ENCODE data around the gene PDZD7. TPM values are rescaled to one million over a fixed set of nuclear protein-coding genes. Genes with fewer than 3 reads are reported as not detected.
A peak's percentile ranks its signal among the peaks of the same experiment; 100 is the strongest.

The PDZD7 gene
- total RNA-seq, 6 experiments from 2014 or later: 1.1 to 1.9 (median 1.2) TPM

DNA sequence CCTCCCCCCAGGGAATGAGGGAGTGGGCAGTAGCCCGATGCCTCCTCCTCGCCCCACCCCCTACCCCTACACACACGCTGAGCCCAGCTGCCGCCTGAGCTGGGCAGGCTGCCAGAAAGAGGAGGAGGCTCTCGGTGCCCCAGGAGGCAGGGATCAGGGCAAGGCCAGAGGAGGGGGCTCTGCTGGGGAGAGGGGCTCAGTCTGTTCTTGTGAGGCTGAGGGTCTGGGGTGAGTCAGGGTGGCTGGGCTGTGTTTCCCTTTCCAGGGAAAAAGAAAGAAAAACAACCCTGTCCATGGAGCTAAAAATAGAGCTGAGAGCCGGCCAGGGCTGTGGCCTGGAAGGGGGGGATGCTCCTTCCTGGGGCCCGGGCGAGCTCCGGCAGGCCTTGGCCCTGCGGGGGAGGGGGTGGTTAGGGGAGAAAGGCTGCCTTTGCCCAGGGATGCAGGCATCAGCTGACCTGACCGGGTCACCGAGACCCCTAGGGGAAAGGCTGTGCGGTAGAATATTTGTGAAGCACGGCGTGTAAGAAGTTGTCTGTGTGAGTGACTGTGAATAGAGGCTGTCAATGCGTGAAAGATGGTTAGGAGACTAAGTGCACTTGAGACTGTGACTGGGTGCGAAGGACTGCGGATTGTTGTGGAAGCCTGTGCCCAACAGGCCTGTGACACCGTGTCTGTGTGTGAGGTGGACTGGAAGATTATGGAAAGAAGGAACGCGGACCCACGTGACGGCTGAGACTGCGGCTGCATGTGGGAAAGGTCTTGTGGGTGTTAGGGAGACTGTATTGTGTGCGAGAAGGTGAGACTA is 32.5 kb downstream of the PDZD7 start:
- peak; percentile 67 for DNase-seq
- TF ChIP-seq, protein P1, sequence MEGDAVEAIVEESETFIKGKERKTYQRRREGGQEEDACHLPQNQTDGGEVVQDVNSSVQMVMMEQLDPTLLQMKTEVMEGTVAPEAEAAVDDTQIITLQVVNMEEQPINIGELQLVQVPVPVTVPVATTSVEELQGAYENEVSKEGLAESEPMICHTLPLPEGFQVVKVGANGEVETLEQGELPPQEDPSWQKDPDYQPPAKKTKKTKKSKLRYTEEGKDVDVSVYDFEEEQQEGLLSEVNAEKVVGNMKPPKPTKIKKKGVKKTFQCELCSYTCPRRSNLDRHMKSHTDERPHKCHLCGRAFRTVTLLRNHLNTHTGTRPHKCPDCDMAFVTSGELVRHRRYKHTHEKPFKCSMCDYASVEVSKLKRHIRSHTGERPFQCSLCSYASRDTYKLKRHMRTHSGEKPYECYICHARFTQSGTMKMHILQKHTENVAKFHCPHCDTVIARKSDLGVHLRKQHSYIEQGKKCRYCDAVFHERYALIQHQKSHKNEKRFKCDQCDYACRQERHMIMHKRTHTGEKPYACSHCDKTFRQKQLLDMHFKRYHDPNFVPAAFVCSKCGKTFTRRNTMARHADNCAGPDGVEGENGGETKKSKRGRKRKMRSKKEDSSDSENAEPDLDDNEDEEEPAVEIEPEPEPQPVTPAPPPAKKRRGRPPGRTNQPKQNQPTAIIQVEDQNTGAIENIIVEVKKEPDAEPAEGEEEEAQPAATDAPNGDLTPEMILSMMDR (IDR thresholded peaks at IDR 0.05): no peak
- Mint-ChIP-seq H3K36me3 (ENCODE audit: low read depth) (peaks cover 11% of the 10 kb centered on the region; the same call in 1 of the 2 replicates), H3K4me3 (peak overlapping the region; percentile 90), H3K27ac (peak overlapping the region; percentile 95), H3K27me3 (ENCODE audit: insufficient read depth) (no peaks in the 10 kb centered on the region; the same call in none of the 2 replicates), H3K4me1 (ENCODE audit: low read depth) (peaks cover 34% of the 10 kb centered on the region), H3K9me3 (no peaks in the 10 kb centered on the region)

DNA sequence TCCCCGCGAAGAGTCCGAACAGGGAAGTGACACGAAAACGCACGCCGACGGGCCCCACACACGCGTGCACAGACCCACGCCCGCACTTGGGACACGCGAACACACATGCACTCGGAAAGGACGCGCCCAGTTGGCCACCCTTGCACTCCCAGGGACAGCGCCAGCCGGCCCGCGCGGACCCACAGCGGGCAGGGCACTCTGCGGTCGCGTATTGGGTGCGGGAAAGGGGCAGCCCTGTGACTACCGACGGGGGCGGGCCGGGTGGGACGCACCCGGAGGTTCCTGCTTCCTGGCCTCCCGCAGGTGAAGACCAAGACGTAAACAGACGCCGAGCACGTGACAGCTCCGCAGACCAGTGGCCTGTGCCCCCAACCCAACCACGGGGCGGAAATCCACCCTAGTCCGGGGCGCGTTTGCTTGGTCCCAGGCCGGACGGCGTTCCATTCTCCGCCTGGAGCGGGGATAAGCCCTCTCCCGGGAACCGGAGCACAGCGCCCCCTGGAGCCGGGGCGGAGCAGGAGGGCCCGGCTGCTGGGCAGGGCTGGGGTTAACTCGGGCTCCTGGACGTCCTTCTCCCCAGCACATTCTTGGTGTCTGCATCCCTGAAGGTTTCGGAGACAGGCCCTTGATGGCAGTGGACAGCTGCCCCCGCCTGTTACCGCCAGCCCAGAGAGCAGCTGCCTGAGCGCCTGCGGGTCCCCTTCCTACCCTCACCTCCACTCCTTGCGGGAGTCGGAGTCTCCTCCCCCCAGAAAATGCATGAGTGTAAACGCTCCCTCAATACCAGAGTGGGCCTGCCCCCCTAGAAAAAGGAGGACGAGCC is 33.4 kb downstream of the PDZD7 start:
- DNase-seq: peak; percentile 69
- peaks cover 34% of the 10 kb centered on the region for H3K4me1 Mint-ChIP-seq (ENCODE audit: low read depth)
- H3K27ac Mint-ChIP-seq: peak overlapping the region; percentile 95
- H3K27me3 Mint-ChIP-seq (ENCODE audit: insufficient read depth): no peaks in the 10 kb centered on the region; the same call in none of the 2 replicates
- TF ChIP-seq, protein P1 (IDR thresholded peaks at IDR 0.05): peak; percentile 97
- H3K4me3 Mint-ChIP-seq: peak overlapping the region; percentile 90
- H3K9me3 Mint-ChIP-seq: no peaks in the 10 kb centered on the region
- H3K36me3 Mint-ChIP-seq (ENCODE audit: low read depth): peaks cover 11% of the 10 kb centered on the region; the same call in 1 of the 2 replicates

DNA sequence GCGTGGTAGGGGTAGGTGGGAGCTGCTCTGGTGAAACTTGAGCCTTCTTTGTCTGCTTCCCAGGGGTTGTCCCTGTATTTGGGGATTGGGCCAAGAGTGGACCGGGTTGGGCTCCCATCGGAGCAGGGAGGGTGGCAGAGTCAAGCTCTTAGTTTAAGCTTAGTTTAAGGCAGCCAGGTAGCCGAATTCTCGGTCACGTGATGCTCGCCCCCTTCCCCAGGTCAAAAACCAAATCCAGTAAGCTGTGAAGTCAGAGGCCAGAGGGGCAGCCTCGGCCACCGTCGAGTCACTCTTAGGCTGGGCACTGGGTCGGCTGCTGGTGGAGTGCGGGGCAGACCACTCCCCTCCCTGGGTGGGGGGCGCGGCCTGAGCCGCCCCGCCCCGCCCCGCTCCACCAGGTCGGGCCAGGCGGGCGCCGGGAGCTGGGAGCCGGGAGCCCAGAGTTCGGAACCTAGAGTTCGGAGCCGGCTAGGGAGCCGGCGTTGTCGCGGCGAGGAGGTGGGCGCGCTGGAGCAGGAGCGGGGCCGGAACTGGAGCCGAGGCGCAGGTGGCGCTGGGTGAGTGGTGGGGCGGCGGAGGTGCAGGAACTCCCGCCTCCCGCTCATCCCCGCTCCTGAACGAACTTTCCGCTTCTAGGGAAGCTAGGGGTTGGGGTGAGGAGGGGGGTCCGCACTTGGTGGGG is 34.1 kb downstream of the PDZD7 start:
- Mint-ChIP-seq H3K27ac (peak overlapping the region; percentile 95), H3K4me3 (peak overlapping the region; percentile 90), H3K9me3 (no peaks in the 10 kb centered on the region), H3K4me1 (ENCODE audit: low read depth) (peaks cover 34% of the 10 kb centered on the region), H3K27me3 (ENCODE audit: insufficient read depth) (no peaks in the 10 kb centered on the region; the same call in none of the 2 replicates), H3K36me3 (ENCODE audit: low read depth) (peaks cover 11% of the 10 kb centered on the region; the same call in 1 of the 2 replicates)
- TF ChIP-seq, protein P1 (IDR thresholded peaks at IDR 0.05): no peak
- DNase-seq: no peak

DNA sequence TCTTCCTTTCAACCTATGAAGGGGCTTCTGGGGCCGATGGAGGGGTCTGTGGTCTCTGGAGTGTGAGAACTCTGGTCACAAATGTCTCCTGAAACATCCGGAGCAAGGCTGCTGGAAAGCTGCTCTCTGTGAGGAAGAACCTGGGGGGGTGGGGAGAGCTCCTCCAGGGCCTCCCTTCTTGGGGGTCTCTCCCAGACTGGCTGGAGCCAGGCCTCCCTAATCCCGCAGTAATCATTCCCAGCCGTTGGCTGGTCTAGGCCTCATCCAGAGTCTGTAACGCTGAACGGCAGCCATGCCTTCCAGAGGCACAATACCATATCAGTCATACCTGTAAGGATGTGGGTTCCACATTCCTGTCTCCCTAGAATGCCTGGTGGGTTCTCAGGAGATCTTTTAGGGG is 35.7 kb downstream of the PDZD7 start:
- no peak for DNase-seq
- Mint-ChIP-seq H3K27me3 (ENCODE audit: insufficient read depth) (no peaks in the 10 kb centered on the region; the same call in 1 of the 2 replicates), H3K27ac (no peak overlapping the region), H3K4me3 (no peak overlapping the region), H3K9me3 (no peaks in the 10 kb centered on the region), H3K36me3 (ENCODE audit: low read depth) (peaks cover 18% of the 10 kb centered on the region), H3K4me1 (ENCODE audit: low read depth) (peaks cover 27% of the 10 kb centered on the region)
- TF ChIP-seq, protein P1 (IDR thresholded peaks at IDR 0.05): no peak
